SK-MEL-5 (cell line): ENCODE results near the gene HMCN1. TPM values are rescaled to one million over a fixed set of nuclear protein-coding genes. Genes with fewer than 3 reads are reported as not detected.

Experiments
- DNase-seq: peaks from one replicate; pipeline ENCODE4 v3.0.0-alpha.2; 2016; ENCODE audit warnings: low read depth, low spot score
- in situ Hi-C: cut with HindIII; loops from 2 replicates; pipeline ENCODE4 v1.10.0; 2016; ENCODE audit warnings: low sequenced_read_pairs, high pct_unique_total_duplicates, low pct_unique_long_range_greater_than_20kb
- total RNA-seq: library from RNA; depleted of rRNA; stranded (reverse); fragments of >200 nt; shearing (Covaris generic); gene quantifications from 2 replicates; pipeline ENCODE4 v1.2.3, GENCODE V29; 2014

Gene HMCN1
- total RNA-seq, 1 experiment from 2014 or later = 128 TPM

- no peak for DNase-seq
- in situ Hi-C loops = no loop called here
These were observed 275.0 kb downstream of the HMCN1 start for GRCh38 chr1:186009039-186009737.

DNA sequence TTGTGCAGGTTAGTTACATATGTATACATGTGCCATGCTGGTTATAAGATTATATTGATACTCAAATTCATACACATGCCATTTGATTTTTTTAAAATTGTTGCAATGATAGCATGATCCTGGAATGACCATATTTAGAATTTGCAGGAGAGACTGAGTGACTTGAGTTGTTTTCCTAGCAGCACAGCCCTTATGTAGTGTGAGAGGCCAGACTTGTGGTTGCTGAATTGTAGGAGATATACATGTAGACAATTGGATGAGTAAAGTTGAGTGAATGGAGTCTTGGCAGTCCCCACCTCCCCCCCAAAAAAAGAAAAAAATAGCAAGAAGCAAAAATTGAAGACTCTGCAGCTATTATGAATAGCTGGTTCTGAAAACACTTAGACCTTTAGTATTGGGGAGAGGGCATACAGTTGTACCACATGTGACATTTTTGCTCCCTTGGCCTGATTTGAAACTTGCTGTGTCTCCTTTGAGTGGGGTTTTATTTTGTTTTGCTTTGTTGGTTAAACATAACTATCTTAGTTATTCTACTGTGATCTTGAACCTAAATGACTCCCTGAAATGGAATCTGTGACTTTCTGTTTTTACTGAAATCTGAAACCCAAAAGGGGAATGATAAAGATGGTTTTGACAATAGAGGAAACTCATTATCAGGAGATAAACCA lies 280.3 kb downstream of the HMCN1 start:
- DNase-seq = no peak
- in situ Hi-C loops = no loop called here

GRCh38 chr1:186016856-186017255 lies 282.7 kb downstream of the HMCN1 start:
- in situ Hi-C loops = no loop called here
- DNase-seq = no peak

DNA sequence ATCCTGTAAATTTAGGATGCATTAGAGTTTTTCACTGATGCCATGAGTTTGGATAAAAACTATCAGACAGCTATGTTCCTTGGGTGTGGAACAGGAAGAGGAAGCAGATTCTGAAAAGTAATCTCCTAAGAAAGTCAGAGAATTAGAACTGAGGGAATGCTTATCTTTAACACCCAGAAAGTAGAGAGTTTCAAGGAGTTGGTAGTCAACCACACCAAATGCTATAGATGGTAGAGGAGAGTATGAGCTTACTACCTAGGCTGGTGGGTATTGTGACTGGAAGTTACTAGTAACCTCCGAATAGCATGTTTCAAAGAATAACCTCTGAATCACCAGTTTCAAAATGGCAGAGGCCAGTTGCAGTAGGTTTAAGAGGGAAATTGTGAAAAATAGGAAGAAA lies 288.0 kb downstream of the HMCN1 start:
- DNase-seq = no peak
- in situ Hi-C loops = no loop called here

DNA sequence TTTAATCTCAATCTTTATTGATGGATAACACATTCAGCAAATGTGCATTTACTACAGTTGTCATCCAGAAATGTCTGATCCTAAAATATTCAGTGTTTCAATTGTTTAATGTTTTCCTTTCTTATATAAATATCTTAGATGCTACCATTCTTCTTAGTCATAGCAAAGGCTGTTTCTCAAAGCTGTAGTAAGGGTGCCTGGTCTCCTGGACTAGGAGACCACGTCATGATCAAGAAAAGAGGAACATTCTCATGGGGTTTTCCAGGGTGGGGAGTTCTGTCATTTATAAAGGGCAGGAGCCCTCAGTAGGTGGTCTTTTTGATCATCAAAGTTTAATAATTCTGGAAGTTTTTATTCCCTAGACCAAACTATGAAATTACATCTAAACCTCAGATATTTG lies 292.8 kb downstream of the HMCN1 start:
- in situ Hi-C loops = no loop called here
- DNase-seq = no peak

DNA sequence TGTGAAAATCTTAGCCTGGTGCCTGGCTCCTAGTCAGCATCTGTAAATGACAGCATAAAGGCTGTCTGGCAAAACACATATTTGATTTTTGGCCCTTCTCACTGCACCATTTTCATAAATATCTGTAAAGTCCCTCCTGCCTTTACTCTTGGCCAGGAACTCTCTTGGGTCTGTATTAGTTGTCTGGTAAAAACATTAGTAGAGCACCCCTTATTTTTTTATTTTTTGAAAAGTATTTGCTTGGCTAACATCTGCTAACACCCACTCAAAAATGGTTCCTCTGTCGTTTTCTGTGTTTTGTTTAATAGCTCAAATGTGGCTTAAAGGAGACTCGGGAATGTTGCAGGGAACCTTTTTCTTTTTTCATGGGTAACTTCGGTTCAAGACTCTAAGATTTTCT lies 293.4 kb downstream of the HMCN1 start:
- in situ Hi-C loops = no loop called here
- no peak for DNase-seq

DNA sequence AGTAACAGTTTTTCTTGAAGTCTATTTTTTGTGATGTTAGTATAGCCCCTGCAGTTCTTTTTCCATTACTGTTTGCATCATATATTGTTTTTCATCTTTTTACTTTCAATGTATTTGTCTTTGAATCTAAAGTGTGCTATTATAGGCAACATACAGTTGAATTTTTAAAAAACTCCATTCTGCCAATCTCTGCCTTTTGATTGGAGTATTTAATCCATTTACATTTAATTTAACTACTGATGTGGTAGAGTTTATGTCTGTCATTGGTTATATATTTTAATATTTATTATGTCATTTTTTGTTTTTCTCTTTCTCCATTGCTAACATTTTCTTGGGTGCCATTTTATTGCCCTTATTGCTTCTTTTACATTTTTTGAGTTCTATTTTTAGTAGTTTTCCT lies 296.3 kb downstream of the HMCN1 start:
- DNase-seq = no peak
- in situ Hi-C loops = no loop called here

- DNase-seq = peak; percentile 20
These were observed 299.7 kb downstream of the HMCN1 start for GRCh38 chr1:186033847-186034271.

GRCh38 chr1:186042230-186042629 lies 308.0 kb downstream of the HMCN1 start:
- peak; percentile 65 for DNase-seq
- in situ Hi-C loops = no loop called here

More at GRCh38 chr1:186033847-186034271, 299.7 kb downstream of the HMCN1 start:
- in situ Hi-C loops = no loop called here

DNA sequence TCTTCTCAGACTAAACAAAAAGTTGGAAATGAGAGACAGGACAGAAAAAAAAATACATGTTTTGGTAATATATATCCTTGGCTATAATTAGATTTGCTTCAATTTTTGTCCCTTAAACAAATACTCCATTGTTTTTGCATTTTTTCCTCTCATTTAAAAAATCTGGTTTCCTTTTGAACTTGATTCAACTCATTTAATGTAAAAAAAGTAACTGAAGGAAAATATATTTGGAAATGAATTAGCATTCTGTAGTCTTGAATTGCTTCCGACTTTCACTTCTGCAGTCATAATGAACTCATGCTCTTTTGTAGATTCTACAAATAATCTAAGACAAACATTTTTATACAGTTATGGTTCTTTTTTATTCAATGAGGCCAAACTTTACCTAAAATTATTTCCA lies 309.1 kb downstream of the HMCN1 start:
- in situ Hi-C loops = no loop called here
- peak; percentile 11 for DNase-seq

DNA sequence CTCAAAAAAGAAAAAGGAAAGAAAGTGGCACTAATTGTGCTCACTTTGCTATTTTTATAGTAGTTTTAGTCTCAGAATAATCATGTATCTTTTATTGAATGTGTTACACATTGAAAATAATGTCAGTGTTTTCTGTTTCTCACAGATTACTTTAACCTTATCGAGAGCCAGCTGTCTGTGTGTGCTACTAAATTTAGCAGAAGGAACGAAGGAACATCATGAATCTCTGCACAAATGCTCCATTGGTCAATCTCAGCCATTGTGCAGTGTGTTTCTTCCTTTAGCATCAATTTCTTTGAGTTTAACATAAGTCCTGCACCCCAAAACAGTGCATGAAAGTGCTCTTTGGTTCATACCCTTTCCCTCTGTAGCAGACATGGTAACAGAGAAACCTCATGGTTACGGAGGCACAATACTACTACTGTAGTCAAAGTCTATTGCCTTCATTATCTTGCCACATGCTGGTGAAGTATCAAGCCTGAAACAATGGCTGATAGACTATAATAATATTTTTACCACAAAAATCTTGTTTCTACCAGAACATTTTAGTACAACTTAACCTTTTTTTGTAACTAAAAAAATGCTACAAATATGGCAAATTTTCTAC lies 310.0 kb downstream of the HMCN1 start:
- peak; percentile 64 for DNase-seq
- in situ Hi-C loops = no loop called here

DNA sequence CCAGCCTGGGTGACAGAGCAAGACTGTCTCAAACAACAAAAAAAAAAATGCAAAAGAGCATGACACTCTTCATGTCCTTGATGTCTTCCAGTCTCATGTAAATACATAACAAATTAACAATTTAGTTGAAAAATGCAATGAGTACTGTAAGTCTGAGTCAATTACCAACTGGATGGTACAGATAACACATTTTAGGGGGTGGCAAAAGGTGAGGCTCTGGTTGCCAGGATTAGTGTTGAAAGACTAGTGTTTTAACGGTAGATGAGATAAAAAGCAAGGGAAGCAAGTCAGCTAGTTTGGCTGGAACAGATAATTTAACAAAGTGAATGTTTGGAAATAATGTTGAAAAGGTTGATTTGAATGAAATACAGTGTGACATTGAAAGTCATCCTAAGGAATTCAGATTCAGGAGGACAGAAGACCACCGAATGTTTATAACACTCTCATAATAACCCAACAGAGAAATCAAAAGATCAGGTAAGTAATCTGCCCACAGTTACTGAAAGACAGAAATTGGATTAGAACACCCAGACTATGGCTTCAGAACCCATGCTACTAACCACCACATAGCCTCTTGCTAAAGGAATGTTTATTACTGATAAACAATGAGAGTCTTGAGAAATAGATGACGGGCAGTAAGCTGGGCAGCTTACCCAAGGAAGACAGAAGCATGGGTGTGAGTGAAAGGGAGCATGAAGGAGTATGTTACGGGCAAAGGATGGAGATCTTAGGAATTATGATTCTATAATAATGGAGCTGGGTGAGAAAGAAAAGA lies 312.4 kb downstream of the HMCN1 start:
- in situ Hi-C loops = no loop called here
- DNase-seq = no peak

DNA sequence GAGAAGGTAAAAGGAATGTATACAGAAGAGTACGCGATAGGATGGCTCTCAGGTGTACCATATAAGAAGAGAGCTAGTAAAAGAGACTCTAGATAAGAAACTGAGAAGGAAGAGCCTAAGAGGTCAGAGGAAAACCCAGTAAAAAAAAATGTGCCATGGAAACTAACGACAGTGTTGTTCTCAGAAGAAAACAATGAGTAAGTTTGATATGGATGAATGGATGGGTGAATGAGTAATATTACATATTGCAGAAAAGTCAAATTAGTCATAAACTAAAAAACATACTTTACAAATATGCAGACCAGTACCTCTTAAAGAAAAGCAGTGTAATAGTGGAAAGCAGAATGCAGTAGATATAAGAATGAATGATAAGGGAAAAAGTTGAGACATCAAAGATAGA lies 316.2 kb downstream of the HMCN1 start:
- in situ Hi-C loops = no loop called here
- no peak for DNase-seq

GRCh38 chr1:186054003-186054402 lies 319.8 kb downstream of the HMCN1 start:
- in situ Hi-C loops = no loop called here
- DNase-seq = no peak

- in situ Hi-C loops = no loop called here
- no peak for DNase-seq
These were observed 320.7 kb downstream of the HMCN1 start for GRCh38 chr1:186054932-186055331.

DNA sequence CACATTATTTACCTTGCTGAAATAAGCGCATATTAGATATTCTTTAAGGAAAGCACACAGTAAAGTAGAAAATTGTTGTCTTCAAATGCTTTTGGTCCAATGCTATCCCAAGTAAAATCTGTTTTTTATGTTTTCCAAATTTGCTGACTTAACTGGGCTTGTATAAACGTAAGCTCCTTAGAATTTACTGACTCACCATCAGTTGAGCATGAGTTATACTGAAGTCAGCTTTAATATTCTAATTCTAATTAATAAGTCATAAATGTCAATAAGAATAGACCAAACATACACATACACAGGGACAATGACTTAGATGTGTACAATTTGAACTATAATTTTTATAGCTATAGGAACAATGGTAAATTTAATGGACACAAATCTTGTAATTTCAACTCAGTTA lies 321.7 kb downstream of the HMCN1 start:
- DNase-seq = no peak
- in situ Hi-C loops = no loop called here

DNA sequence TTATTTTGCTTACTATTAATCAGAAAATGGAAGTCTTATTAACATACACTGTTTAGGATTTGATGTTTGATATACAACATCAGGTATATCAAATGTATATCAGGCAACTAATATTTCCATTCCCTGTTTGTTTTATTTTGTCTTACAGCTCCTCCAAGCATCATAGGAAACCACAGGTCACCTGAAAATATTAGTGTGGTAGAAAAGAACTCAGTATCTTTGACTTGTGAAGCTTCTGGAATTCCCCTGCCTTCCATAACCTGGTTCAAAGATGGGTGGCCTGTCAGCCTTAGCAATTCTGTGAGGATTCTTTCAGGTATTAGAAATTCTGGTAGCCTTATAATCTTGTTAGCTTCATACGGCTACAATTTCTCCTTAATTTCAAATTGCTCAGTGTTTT lies 322.9 kb downstream of the HMCN1 start:
- in situ Hi-C loops = no loop called here
- no peak for DNase-seq

DNA sequence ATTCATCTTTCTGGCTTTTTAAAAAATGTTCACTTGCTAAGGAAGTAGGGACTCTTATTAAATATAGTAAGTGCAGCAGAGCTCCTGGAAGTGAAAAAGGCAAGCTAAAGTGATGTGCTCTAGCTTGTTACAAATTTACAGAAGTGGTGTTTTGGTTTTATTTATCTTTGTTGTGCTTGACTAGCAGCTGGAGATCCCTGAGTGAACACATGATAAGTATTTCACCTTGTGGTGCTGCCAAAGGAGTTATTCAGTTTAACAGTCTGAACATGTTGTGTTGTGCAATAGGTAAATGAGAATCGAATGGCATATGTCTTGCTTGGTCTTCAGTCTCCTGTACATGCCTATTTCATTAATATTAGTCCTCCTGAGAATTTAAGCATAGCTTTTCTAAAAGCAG lies 325.1 kb downstream of the HMCN1 start:
- no peak for DNase-seq
- in situ Hi-C loops = no loop called here
